Skeletal muscle cell (primary cell): ENCODE results near the gene GDF7.
A peak's percentile ranks its signal among the peaks of the same experiment; 100 is the strongest.

Experiments used
- DNase-seq: peaks from one replicate; pipeline ENCODE4 v3.0.0-alpha.2; 2010; ENCODE audit warnings: low read depth
- H3K4me3 ChIP-seq: 2 replicates; pipeline ENCODE4 v1.5.1; 2011; ENCODE audit warnings: low read depth, mild to moderate bottlenecking, control low read depth, low read length, moderate library complexity

Gene GDF7

DNA sequence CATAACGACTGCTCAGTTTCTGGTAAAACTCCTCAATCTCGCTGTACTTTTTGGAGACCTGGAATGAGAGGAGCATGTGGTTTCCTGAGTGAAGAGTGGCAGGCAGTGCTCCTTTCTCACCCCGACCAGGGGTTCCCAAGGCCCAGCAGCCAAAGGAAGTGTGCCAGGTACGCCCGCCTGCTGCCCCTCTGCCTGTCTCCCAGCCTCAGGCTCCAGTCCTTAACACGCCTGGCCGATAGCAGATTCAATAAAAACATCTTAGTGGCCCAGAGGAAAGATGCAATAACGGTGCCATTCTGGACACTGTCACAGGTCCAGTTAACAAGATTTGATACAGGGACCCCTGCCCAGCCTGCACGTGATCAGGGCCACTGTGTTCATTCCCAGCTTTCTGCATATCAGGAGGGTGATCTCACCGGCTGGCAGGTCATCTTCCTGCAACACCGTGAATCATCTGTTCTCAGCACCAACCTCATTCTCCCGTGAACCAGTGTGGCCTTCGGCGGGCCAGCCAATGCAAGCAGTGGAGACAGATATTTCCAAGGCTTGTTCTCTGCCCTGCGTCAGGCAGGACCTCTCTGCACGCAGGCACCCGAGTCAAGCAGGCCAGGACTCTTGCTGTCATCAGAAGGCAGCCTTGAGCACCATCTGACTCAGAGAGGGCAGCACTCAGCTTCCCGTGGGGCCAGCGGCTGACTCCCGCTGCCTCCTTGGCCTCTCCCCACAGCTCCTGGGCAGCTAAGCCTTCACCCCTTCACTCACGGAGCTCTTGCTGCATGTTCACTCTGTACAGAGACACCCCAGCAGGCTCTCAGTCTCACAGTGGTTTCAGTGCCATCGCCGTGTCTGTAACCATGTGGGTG lies 25.6 kb upstream of the GDF7 start:
- no peak overlapping the region for H3K4me3 ChIP-seq
- DNase-seq, result peak; percentile 74

DNA sequence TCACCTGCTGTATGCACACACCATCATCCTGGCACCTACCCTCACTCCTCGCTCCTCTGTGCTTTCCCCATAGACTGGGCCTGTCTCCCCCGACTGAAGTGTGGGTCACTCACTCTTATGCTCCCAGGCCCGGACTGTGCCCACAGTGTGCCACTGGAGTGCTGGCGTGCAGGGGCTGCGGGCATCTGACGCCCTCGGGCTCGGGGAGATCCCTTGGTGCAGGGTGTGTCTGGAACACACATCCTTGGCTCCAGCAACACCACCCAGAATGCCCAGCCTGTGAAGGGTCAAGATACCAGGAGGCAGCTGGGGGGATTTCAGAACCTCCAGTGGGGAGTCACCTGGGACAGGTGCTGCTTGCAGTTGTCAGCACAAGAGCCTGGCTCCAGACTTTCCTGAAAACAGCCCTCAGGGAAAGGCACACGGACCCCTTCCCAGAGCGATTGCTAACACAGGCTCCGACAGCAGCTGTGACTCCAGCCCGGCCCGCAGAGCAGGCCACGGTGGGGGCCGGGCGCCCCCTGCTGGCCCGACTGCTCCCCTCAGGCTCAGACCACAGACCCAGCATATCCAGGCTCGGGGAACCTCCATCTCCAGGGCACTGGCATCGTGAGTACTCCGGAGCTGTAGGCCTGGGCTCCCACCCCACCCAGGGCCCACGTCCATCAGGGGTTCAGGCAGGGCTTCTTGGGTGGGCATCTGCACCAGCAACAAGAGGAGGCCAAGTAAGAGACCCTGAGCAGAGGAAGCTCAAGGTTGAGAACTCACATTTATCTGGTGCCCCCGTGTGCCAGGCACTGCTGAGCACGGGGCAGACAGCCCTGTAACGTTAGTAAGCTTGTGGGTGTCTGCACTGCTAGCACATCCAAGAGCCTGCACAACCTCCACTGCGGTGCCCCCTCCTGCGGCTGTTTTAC lies 24.6 kb upstream of the GDF7 start:
- H3K4me3 ChIP-seq, result no peak overlapping the region
- no peak for DNase-seq

DNA sequence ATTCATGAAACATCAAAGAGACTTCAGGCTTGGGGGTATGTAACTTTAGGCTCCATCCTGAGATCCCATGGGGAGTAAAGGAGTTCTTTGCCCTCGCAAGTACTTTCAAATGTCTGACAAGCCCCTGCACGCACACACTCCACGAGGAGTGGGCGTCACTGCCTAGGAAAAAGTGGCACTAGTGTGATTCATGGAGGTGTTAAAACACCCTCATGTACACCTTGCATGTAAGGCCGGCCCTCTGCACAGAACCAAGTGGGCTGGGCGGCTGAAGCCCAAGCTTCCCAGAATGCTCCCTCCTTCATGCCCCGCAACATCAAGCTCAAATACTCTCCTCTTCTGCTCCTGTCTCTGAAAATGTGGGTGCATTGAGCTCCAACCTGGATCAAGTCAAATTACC lies 23.9 kb upstream of the GDF7 start:
- no peak for DNase-seq
- H3K4me3 ChIP-seq, result no peak overlapping the region

DNA sequence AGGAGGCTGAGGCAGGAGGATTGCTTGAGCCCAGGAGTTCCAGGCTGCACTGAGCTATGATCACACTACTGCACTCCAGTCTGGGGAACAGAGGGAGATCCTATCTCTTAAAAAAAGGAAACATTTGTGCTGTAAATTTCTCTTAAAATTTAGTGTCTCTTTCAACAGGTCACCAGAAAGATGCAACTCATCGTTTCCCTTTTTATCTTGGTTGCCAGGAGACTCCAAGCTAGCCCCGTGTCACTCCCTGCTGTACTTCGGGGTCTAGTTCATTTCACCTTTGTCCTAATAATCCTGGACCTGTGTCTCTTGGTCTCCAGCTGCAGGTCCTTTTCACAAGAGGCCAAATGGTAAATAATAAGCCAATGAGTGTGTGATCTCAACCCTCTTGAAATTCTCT lies 23.1 kb upstream of the GDF7 start:
- H3K4me3 ChIP-seq, result no peak overlapping the region
- no peak for DNase-seq

DNA sequence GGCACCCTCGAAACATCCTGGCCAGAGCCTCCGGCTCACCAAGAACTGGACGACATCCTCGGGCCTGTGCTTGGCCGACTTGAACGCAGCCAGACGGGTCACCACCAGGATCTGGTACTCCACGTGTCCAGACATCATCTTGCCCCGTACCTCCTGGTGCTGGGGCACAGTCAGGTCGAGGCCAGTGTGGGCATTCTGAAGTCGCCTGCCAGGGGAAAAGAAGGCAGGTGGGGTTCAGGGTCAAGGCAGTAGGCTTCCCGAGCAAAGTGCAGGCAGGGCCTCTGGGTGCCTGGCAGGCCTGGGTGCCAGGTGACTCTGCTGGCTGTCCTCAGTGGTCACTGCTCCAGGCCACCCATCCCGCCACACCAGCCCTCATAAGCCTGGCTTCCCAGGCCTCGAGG lies 21.6 kb upstream of the GDF7 start:
- DNase-seq, result no peak

DNA sequence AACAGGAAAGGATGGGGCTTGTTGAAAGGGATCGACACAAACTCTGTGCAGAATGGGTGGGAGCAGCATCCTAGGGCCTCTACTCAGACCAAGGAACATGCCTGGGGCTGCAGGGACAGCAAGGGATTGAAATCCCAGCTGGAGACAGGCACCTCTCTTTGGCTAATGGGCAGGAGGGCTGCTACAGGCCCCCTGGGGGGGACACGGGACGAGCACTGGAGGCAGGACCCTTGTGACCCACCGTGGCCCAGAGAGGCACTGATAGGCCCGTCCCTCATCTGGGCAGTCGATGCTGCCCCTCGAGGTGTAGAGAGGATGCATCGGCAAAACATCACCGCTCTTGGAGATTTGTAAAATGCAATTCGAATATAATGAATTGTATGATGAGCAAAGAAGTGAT lies 21.2 kb upstream of the GDF7 start:
- H3K4me3 ChIP-seq, result no peak overlapping the region
- DNase-seq, result no peak

More for the DNA sequence above, 21.6 kb upstream of the GDF7 start:
- no peak overlapping the region for H3K4me3 ChIP-seq

DNA sequence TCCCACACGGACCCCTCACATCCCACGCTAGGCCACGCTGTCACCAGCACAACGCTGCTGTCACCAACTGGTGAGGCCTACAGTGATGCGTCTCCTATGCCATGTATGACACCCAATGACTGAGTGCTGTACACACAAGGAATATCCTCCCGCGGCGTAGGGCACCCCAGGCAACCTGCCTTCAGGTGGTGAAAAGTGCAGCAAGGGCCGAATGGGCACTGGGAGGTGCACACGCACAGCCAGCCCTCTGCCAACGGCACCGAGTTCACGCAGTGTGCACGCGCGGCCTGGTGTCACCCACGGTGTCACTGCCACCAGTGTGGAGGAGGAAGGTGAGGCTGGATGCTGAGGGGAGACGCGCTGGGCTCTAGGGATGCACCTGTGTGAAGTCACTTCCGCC lies 20.5 kb upstream of the GDF7 start:
- no peak overlapping the region for H3K4me3 ChIP-seq
- no peak for DNase-seq

DNA sequence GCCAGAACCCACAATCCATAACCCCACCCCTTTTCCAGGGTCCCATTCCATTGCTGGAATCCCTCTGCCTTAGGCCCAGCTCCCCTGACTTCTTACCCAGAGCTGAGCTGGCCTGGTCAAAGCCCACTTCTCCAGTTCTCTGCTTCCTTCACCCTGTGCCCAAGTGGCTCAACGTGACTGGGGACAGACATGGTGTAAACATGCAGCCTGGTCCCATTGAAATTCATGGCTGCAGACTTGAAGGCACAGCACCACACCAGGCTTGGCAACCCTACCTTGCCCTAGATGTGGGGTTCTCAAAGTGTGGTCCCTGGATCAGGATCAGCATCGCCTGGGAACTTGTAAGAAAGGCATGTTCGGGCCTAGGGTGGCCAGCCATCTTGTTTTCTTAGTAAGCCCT lies 19.7 kb upstream of the GDF7 start:
- H3K4me3 ChIP-seq, result no peak overlapping the region
- no peak for DNase-seq

DNA sequence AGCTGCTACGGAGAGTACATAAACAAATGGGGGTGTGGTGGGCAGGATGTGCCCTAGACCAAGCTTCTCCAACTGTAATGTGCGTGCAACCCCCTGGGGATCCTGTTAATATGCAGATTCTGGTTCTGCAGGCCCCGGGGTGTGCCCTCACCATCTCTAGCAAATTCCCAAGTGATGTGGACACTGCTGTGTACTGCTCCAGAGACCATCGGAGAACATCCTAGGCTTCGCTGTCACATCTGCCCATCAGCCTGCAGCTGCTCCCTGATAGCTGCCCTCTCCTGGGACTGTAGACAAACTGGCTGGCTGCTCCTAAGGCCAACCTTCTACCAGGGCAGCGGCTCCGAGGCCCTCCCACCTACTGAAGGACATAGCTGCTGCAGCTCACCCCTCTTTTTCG lies 19.2 kb upstream of the GDF7 start:
- DNase-seq, result no peak

DNA sequence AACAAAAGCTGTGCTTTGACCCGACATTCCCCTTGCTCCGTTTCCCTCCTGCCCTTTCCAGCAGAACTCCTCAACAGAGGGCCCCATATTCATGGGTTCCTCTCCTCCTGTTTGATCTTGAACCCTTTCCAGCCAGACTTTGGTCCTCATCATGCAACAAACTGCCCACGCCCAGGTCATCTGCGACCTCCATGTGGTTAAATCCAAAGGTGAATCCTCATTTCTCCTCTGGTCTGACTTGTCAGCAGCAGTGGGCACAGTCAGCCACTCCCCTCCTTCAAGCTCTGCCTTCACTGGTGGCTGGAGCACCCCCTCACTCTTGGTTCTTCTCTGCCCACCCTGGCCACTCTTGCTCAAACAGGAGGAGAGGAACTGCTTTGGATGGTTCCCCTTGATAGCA lies 18.7 kb upstream of the GDF7 start:
- no peak overlapping the region for H3K4me3 ChIP-seq
- DNase-seq, result no peak

More for the DNA sequence above, 19.2 kb upstream of the GDF7 start:
- H3K4me3 ChIP-seq, result no peak overlapping the region

DNA sequence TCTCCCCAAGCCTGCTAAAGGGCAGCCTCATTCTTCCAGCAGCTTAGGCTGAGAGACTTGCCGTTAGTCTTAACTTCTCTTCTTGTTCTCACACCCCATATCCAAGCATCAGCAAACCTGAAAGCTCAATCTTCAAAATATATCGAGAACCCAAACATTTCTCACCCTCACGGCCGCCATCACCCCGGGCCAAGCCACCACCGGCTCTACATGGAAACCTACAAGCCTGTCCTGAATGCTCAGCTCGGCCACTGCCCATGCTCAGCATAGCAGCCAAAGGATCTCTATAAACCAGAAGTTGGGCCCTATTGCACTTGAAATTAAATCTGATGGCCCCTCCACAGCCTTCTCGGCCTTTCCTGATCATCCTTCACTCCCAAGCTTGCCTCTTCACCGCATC lies 18.1 kb upstream of the GDF7 start:
- no peak for DNase-seq

DNA sequence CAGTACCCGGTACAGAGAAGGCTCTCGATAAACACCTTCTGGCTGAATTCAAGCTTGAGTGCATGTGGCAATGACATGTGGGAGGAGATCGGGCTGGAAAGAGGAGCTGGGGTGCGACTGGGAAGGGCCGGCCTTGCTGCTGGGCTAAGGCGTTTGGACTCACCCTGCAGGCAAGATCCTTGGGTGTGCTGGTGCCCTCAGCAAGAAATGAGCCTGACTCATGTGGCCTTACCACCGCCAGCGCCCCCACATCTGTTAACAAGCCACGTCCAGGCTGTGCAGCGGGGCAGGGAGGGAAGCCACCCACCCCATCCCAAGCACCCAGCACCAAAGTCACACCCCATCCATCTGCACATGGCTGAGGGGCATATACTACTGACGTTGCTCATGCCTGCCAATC lies 17.4 kb upstream of the GDF7 start:
- DNase-seq, result no peak
- no peak overlapping the region for H3K4me3 ChIP-seq

More for the DNA sequence above, 18.1 kb upstream of the GDF7 start:
- H3K4me3 ChIP-seq, result no peak overlapping the region

DNA sequence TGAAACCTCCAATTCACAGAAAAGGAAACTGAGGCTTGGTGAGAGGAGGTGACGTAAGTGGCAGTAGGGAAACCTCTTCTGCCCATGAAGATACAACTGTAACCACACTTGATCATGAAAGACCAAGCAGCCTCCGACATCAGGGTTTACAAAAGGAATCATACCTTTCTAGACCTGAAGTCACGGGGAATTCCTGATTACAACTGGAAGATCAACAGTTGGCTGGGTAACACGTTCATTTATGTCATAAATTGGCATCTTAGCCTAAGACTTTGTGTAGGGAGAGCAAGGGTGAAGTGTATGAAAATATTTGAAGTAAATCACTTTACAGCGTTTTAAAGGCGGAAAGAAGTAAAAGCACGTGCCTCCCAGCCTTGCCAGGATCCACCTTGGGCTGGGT lies 17.0 kb upstream of the GDF7 start:
- DNase-seq, result no peak
- H3K4me3 ChIP-seq, result peak overlapping the region; percentile 74

DNA sequence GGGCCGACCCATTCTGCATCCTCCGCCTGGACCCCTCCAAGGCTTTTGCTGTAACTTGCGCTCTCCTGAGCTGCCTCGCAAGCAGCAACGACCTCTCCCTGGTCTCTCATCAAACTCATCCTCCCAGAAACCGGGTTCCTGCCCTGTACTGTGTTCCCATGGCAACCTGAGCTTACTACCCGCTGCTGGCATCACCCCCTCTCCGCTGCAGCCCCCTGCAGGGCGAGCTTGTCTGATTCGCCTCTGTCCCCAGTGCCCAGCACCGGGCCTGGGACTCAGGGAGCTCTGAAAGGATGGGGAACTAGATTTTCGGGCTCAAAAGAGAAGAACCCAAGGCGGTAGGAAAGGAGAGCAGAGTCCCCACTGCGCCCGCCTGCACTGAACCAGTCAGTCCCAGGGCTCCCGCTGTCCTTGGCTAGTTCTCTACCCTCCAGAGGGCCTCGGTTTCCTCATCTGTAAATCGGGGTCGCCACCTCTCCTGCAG lies 16.5 kb upstream of the GDF7 start:
- H3K4me3 ChIP-seq, result peak overlapping the region; percentile 74
- DNase-seq, result no peak

DNA sequence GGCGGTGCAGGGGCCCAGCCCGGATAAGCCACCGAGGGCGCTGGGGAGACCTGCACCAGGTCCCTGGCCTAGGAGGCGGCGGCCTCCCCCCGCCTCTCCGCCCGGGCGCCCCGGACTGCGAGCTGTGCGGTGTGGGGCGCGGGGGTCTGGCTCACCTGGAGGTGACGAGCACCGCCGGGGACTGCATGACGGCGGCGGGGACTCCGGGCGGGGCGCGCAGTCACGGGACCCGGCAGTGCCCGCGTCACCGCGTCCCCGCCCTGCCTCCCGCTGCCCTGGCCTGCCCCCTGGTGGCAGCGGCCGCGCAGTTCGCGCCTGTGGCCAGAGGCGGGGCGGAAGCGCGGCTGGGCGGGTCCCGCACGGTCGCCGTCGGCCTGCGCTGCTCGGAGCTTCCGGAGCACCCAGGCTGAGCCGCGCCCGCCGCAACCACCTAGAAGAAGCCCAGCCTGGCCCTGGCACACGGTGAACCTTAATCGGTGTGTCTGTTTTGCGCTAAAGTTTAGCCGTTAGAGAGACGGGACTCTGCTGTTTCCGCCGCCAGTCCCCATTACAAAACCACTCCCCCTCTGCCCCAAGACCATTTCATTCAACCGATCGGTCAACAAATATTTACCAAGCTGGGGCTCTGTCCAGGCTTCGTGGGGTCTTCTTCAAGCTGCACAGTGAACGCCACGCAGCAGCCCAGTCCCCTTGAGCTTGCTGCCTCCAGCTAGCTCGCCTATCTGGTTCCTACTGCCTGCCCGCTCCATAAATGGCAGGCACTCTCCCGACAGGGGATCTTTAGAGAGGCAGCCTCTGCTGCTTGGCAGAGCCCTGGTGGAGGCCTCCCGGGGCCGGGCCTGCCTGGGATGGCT lies 15.8 kb upstream of the GDF7 start, which contains the start of gene HS1BP3:
Gene HS1BP3 (minus strand): TSS at position 222 of the 854 bp plus-strand sequence. CDS start 35 bp downstream, at position 187.
- peak within 1 kb of the TSS; percentile 74 for H3K4me3 ChIP-seq
- no peak for DNase-seq

DNA sequence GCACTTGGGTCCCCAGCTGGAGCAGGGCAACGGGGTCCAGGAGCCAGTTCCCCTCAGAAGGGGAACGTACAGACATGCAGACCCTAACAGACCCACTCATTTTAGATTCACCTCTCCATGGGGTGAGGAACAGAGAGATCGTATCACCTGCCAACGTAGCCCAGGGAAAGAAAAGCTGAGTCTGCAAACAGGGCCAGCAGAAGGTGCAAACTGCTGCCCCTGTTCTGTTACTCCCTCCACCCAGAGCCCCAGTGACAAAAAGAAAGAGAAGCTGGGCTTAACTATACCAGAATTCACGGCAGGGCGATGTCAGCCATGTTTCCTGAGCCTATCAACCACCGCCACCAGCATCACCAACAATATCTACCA lies 15.2 kb upstream of the GDF7 start:
- DNase-seq, result no peak
- H3K4me3 ChIP-seq, result peak overlapping the region; percentile 74

DNA sequence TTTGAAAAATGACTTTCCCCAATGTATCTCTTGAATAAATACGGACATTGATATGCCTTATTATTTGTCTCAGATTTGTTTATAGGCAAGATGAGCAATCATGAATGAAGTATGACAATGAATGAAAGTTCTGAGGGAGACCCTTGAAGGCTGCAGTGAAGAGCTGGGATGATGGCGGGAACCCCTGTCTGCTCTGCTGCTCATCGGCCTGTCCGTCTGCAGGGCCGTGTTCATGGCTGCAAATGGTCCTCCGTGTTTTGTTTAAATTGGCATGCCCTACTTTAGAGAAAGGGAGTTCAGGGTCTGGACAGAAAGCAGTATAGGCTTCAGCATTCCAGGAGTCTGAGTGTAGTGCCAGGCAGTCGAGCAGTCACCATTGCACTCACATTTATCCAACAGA lies 14.8 kb upstream of the GDF7 start:
- no peak for DNase-seq
- no peak overlapping the region for H3K4me3 ChIP-seq

DNA sequence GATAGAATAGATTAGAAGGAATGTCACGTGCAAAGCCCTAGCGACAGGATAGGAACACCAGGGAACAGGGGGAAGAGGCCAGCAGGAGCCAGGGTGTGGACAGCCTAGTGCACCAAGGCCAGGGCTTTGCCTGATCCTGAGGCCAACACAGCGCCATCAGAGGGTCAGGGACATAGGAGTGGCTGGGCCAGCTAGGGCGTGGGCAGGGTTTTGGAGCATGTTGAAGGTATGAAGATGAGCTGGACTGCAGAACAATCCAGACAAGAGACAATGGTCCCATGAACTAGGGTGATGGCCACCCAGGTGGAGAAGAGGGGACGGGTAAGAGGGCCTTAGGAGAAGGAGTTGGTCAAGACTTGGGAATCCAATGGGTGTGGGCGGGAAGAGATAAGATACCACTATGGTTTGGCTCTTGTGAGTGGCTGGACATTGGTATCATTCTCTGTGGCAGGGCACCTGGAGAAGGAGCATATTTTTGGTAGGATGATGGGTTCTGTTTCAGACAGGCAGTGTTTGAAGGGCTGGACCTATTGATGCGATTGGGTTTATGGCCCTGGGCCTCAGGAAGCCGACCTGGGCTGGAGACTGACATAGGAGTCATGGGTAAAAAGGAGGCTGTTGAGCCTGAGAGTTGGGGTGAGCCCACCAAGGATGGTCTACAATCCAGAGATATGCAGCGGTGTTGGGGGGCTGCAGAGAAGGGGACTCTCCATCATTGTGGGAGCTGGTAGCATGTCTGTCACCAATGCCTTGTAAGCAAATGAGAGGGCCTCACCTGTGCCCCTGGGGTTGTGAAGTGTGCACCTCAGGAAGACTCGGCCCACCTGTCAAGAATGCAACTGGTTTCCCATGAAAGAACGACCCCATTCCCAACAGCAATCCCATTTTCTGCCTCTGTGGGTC lies 14.0 kb upstream of the GDF7 start:
- no peak overlapping the region for H3K4me3 ChIP-seq
- DNase-seq, result no peak
